Measurements from ENCODE around the gene GALNT3.

GALNT3 gene

GRCh38 chr2:165793779-165794535 lies at the start of gene GALNT3:
GALNT3 (minus strand) TSS chr2:165794247; CDS start chr2:165770700, 23,547 bp downstream.
- DNase-seq (ENCODE audit: low read depth, low spot score), result no peak

DNA sequence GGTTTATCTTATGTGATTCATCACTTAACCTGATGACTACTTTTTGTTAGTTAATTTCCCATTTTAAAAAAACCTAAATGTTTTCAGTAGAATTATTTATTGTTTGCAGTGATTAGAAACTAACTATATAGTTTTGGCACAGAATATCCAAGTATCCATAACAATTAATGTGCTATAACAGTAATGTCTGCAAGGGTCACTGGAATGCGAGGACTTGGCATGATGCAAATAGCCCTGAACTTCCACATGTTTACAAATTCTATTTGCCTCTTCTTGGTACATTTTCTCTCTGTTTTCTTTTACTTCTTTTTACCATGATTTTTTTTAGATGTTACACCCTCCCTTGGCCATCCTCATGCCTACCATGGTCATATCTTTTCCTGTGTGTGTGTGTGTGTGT lies 49.3 kb upstream of the GALNT3 start:
- no peak for DNase-seq (ENCODE audit: low read depth, low spot score)

GRCh38 chr2:165840333-165840958 lies 46.4 kb upstream of the GALNT3 start:
- no peak for DNase-seq (ENCODE audit: low read depth, low spot score)

GRCh38 chr2:165839610-165840009 lies 45.6 kb upstream of the GALNT3 start:
- no peak for DNase-seq (ENCODE audit: low read depth, low spot score)

- DNase-seq (ENCODE audit: low read depth, low spot score), result no peak
Measured at GRCh38 chr2:165837122-165837521, 43.1 kb upstream of the GALNT3 start.

DNA sequence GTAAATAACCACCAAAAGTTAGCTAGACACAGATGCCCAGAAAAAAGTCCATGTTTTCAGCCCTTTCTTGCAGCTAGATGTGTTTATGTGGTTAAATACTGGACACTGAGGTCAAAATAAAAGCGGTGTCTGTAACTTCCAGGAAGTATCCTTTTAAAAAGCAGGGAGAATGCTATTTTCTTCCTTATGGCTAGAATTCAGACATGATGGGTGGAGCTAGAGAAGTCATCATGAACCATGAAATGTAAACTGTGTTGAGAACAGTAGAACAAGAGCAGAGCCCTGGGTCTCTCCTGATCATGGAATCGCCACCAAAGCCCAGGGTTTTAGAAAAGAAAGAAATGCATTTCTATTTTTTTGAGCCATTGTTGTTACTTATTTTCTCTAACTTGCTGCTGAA lies 41.3 kb upstream of the GALNT3 start:
- DNase-seq (ENCODE audit: low read depth, low spot score), result no peak

- no peak for DNase-seq (ENCODE audit: low read depth, low spot score)
Measured at GRCh38 chr2:165833156-165833555, 39.1 kb upstream of the GALNT3 start.

DNA sequence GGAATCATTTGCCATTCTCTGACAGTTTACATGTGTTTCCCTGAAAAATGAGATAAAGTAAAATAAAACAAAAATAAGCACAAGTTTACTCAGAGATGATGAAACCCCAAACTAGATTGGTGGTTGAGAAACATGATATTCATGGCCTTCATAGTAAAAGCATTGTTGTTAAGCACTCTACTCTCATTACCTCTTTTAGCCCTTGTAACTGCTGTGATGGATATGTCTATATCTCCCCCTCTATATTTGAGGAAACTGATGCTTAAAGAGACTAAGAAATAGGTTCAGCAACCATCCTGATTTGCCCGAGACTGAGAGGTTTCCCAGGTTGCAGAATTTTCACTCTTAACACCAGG lies 33.9 kb upstream of the GALNT3 start:
- DNase-seq (ENCODE audit: low read depth, low spot score), result no peak

DNA sequence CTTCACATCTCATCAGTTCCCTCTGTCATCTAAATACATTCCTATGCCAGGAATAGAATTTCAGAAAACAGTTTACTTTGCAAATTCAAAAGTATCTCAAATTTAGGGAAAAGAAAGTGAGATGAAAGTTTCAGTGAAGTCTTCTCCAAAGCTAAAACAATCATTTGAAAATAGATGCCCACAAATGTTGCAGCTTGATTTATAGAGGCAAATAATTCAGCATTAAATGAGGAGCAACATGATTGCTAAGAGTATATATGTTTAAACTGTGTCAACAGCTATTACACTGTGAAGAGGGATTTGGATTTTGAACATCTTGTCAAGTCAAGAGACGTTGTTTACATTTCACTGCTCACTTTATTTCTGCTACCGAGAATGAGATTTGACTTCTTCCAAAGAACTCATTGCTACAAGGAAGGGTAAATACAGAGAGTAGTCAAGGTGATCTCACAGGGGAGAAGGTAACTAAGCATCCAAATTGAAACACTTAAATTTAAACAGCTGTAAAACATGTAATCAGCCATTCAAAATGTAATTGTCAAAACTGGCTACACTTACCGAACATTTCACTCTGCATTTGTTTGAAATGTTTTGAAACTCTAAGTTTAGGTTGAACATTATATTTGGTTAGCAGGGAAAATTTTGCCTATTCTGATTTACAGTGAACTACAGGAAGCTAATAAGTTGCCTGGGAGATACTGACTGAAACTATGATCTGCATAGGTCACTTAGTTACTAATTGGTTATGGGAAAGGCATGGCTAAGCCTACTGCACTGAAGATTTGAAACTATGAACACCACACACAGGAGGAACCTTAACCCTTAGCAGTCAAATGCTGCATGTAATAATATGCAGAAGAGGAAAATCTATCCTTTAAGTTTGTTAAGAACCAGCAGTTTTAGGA lies 33.2 kb upstream of the GALNT3 start:
- DNase-seq (ENCODE audit: low read depth, low spot score), result no peak

DNA sequence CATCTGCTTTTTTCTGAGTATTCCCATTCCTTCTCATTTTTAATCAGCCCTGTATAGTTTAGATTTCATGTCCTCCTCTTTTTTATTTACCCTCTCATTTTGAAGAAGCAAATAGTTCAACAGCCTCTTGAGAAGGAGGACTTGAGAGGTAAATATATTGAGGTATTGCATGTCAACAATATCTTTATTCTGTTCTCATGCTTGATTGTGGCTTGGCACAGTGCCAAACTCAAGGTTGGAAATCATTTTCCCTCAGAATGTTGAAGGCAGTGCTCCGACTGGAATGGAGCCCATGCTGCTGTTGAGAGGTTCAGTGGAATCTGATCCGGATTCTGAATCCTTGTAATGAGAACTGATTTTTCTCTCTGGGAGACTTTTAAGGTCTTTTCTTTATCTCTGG lies 31.0 kb upstream of the GALNT3 start:
- no peak for DNase-seq (ENCODE audit: low read depth, low spot score)

- no peak for DNase-seq (ENCODE audit: low read depth, low spot score)
Measured at GRCh38 chr2:165820296-165820695, 26.2 kb upstream of the GALNT3 start.

- no peak for DNase-seq (ENCODE audit: low read depth, low spot score)
Measured at GRCh38 chr2:165818920-165819319, 24.9 kb upstream of the GALNT3 start.

- no peak for DNase-seq (ENCODE audit: low read depth, low spot score)
Measured at GRCh38 chr2:165815299-165816141, 21.5 kb upstream of the GALNT3 start.

- DNase-seq (ENCODE audit: low read depth, low spot score), result no peak
Measured at GRCh38 chr2:165814473-165814872, 20.4 kb upstream of the GALNT3 start.

DNA sequence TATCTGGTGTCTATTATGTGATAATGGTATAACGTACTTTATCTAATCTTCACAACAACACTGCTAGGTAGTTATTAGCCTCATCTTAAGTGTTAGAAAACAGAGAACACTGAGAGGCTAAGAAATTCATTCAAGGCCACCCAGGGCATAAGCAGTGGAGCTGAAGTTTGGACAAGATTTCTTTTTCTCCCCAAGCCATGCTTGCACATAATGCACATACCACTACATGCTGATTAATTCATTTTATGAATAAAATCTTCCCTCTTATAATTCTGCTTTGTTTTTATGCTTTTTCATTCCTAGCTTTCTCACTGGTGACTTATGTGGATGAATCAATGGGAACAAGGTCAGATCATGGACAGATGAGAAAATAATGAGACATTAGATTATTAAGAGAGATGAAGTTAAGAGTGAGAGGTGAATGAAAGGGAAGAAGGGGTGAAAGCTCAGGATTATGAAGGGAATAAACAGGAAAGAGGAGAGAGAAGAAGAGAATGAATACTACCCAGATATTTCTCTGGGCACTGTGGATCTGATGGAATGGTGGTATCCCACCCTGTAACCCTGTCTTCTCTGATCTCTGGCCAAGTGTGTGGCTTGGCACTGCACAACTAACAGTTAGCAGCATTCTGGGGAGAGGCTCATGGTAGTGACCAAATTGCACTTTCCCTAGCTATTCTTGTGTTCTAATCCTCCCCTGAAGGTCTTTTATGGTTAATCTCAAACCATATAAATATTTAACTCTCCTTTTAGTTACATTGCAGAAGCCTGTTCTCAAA lies 17.7 kb upstream of the GALNT3 start:
- DNase-seq (ENCODE audit: low read depth, low spot score), result no peak

DNA sequence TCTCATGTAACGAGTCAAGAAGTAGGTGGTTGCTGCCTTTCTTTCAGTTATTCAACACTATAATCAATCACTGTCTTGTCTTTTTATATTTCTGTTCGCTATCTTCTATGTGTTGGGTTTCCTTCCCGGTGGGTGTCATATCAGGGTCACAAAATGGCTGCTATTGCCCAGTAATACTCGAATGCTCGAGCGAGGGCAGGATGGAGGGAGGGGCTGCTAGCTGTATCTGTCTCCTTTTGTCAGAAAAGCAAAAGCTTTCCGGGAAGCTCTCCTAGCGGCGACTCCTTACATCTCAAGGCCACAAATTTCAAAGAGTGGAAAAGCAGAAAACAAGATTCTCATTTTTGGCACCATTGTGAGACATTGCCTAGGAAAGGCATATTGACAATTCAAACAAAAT lies 16.4 kb upstream of the GALNT3 start:
- no peak for DNase-seq (ENCODE audit: low read depth, low spot score)

GRCh38 chr2:165804719-165805118 lies 10.7 kb upstream of the GALNT3 start:
- DNase-seq (ENCODE audit: low read depth, low spot score), result no peak

- no peak for DNase-seq (ENCODE audit: low read depth, low spot score)
Measured at GRCh38 chr2:165803123-165803760, 9.2 kb upstream of the GALNT3 start.

- no peak for DNase-seq (ENCODE audit: low read depth, low spot score)
Measured at GRCh38 chr2:165801176-165801575, 7.1 kb upstream of the GALNT3 start.

DNA sequence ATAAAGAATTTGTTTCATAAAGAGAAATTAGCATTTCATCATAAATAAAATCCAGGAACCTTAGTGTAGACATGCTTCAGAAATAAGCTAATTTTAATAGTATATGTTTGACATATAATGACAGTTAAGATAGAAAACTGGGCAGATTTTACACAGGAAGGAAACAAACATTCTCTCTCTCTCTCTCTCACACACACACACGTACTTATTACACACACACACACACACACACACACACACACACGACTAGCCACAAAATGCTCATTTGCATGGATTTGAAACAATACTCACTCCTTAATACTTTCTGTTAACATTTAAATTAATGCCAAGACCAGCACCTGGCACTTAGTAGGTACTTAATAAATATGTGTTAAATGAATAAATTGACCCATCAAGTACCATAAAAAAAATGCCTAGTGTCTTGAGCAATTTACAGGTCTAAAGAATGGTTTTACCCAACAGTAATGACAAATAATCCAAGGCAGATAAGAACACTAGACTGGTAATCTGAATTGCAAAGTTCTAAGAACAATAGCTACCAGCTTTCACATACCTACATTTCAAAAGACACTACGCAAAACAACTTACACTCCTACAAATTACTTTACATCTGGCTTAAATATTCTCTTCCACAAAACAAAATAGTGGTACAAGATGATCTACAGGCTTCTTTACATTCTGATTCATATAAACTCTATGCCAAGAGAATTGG lies 2.9 kb upstream of the GALNT3 start:
- no peak for DNase-seq (ENCODE audit: low read depth, low spot score)

Measured in activated naive CD8-positive, alpha-beta T cell treated with anti-CD3 and anti-CD28 coated beads, Interleukin-2, amount 50 U/mL, for 16 hours (primary cell).